Kidney epithelial cell (primary cell): ENCODE results near the gene TTC32. TPM values are rescaled to one million over a fixed set of nuclear protein-coding genes. Genes with fewer than 3 reads are reported as not detected.

Source experiments
- DNase-seq: peaks from one replicate; pipeline ENCODE4 v3.0.0-alpha.2; 2010; ENCODE audit warnings: low read depth
- H3K27me3 ChIP-seq: 2 replicates; pipeline ENCODE4 v1.6.0; 2011; ENCODE audit warnings: low read length; ENCODE audit not compliant: control insufficient read depth, insufficient read depth
- H3K36me3 ChIP-seq: 2 replicates; pipeline ENCODE4 v1.5.1; 2011; ENCODE audit warnings: low read length; ENCODE audit not compliant: control insufficient read depth, insufficient read depth
- H3K4me3 ChIP-seq: 2 replicates; pipeline ENCODE4 v1.5.1; 2011; ENCODE audit warnings: low read depth, mild to moderate bottlenecking, control low read depth, low read length
- CTCF ChIP-seq: IDR thresholded peaks from 2 replicates; pipeline ENCODE4 v1.5.1; 2011; ENCODE audit warnings: mild to moderate bottlenecking, moderate library complexity, low read length, control low read depth, inconsistent platforms; ENCODE audit not compliant: insufficient read depth, poor library complexity, severe bottlenecking
- total RNA-seq: library from RNA; depleted of rRNA; stranded (reverse); fragments of >200 nt; gene quantifications from 2 replicates; pipeline ENCODE4 v1.2.3, GENCODE V29; 2015

TTC32 gene
- total RNA-seq, 1 donor from 2014 or later = 2.8 TPM

GRCh38 chr2:19879120-19879519 lies 22.7 kb downstream of the TTC32 start:
- Histone ChIP-seq H3K27me3 (no peaks in the 10 kb centered on the region), H3K4me3 (no peak overlapping the region), H3K36me3 (no peaks in the 10 kb centered on the region)
- DNase-seq = no peak
- TF ChIP-seq CTCF = no peak

GRCh38 chr2:19878268-19879046 lies 23.3 kb downstream of the TTC32 start:
- TF ChIP-seq CTCF = no peak
- Histone ChIP-seq H3K27me3 (no peaks in the 10 kb centered on the region), H3K4me3 (no peak overlapping the region), H3K36me3 (no peaks in the 10 kb centered on the region)
- DNase-seq = no peak

- Histone ChIP-seq H3K27me3 (no peaks in the 10 kb centered on the region), H3K4me3 (no peak overlapping the region), H3K36me3 (no peaks in the 10 kb centered on the region)
- no peak for TF ChIP-seq CTCF
- DNase-seq = no peak
These were observed 25.0 kb downstream of the TTC32 start for GRCh38 chr2:19876751-19877150.

GRCh38 chr2:19875280-19875679 lies 26.5 kb downstream of the TTC32 start:
- no peak overlapping the region for H3K4me3 ChIP-seq
- no peak for DNase-seq
- no peaks in the 10 kb centered on the region for H3K27me3 ChIP-seq
- no peaks in the 10 kb centered on the region for H3K36me3 ChIP-seq
- TF ChIP-seq CTCF = no peak

GRCh38 chr2:19874726-19875125 lies 27.1 kb downstream of the TTC32 start:
- Histone ChIP-seq H3K4me3 (no peak overlapping the region), H3K36me3 (no peaks in the 10 kb centered on the region), H3K27me3 (no peaks in the 10 kb centered on the region)
- TF ChIP-seq CTCF = no peak
- DNase-seq = no peak

- no peaks in the 10 kb centered on the region for H3K27me3 ChIP-seq
- no peak overlapping the region for H3K4me3 ChIP-seq
- DNase-seq = no peak
- no peaks in the 10 kb centered on the region for H3K36me3 ChIP-seq
- no peak for TF ChIP-seq CTCF
These were observed 28.8 kb downstream of the TTC32 start for GRCh38 chr2:19873014-19873413.
